Measurements from ENCODE around the gene RPN2. TPM values are rescaled to one million over a fixed set of nuclear protein-coding genes. Genes with fewer than 3 reads are reported as not detected.

RPN2 gene
- polyA plus RNA-seq, 1 donor (not counting 4 experiments of a cell fraction or from before 2014, with no cell fraction given) = 220 TPM

DNA sequence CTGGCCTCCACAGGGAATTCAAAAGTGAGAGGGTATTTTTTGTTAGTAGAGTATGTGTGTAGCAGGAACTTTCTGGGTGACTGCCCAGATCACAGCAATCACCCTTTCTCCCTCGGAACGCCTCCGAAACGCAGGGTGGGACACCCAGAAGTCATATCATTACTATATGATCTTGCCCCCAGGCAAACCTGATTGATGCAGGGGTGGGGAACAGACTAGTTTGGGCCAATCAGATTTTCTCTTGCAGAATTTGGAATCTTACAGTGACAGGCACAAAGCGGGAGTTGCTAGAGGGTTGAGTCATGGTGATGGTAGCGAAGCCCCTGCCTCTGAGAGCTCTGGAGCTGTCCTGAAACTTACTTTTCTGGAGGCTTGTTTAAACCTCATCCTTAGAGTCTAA is 16.5 kb upstream of the RPN2 start:
- Histone ChIP-seq H2AFZ (ENCODE audit: control insufficient read depth, low read length) (no peak overlapping the region), H3K4me2 (ENCODE audit: control insufficient read depth, extremely low read depth, insufficient read depth, low read depth, low read length) (no peak overlapping the region), H3K4me1 (ENCODE audit: control insufficient read depth, extremely low read depth, insufficient read depth, low read length) (no peaks in the 10 kb centered on the region), H3K27me3 (ENCODE audit: control insufficient read depth, extremely low read depth, insufficient read depth, low read length) (peaks cover 11% of the 10 kb centered on the region), H3K9ac (ENCODE audit: control insufficient read depth, extremely low read depth, insufficient read depth, low read length) (no peak overlapping the region), H3K9me1 (ENCODE audit: control insufficient read depth, extremely low read depth, insufficient read depth, low read length) (no peaks in the 10 kb centered on the region), H3K4me3 (ENCODE audit: control insufficient read depth in 2 of 3, extremely low read depth in 1 of 3, insufficient read depth in 2 of 3, low read depth in 1 of 3, low read length in 3 of 3) (no peak overlapping the region), H3K9me3 (ENCODE audit: control insufficient read depth, low read depth, low read length) (no peaks in the 10 kb centered on the region), H3K27ac (ENCODE audit: control insufficient read depth, insufficient read depth, low read length) (no peak overlapping the region), H3K36me3 (ENCODE audit: control insufficient read depth in 2 of 2, extremely low read depth in 1 of 2, insufficient read depth in 2 of 2, low read length in 2 of 2) (no peaks in the 10 kb centered on the region), H4K20me1 (ENCODE audit: control insufficient read depth, extremely low read depth, insufficient read depth, low read length) (no peaks in the 10 kb centered on the region), H3K79me2 (ENCODE audit: control insufficient read depth, insufficient read depth, low read length) (no peaks in the 10 kb centered on the region)
- dilution Hi-C loops (cut with MboI; ENCODE audit: extremely low pct_ligation_motif_present, low sequenced_read_pairs) = no loop called here
- TF ChIP-seq, protein P1, sequence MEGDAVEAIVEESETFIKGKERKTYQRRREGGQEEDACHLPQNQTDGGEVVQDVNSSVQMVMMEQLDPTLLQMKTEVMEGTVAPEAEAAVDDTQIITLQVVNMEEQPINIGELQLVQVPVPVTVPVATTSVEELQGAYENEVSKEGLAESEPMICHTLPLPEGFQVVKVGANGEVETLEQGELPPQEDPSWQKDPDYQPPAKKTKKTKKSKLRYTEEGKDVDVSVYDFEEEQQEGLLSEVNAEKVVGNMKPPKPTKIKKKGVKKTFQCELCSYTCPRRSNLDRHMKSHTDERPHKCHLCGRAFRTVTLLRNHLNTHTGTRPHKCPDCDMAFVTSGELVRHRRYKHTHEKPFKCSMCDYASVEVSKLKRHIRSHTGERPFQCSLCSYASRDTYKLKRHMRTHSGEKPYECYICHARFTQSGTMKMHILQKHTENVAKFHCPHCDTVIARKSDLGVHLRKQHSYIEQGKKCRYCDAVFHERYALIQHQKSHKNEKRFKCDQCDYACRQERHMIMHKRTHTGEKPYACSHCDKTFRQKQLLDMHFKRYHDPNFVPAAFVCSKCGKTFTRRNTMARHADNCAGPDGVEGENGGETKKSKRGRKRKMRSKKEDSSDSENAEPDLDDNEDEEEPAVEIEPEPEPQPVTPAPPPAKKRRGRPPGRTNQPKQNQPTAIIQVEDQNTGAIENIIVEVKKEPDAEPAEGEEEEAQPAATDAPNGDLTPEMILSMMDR (optimal IDR thresholded peaks at IDR 0.05 in 1 of 3, IDR thresholded peaks at IDR 0.05 in 1 of 3, conservative IDR thresholded peaks at IDR 0.05 in 1 of 3; ENCODE audit: extremely low read depth in 1 of 3, insufficient read depth in 2 of 3, low read length in 3 of 3) = no peak
- TF ChIP-seq EZH2 (IDR thresholded peaks at IDR 0.05; ENCODE audit: low read length) = no peak
- DNase-seq (ENCODE audit: low read depth, low spot score) = no peak
- FAIRE-seq = no peak

DNA sequence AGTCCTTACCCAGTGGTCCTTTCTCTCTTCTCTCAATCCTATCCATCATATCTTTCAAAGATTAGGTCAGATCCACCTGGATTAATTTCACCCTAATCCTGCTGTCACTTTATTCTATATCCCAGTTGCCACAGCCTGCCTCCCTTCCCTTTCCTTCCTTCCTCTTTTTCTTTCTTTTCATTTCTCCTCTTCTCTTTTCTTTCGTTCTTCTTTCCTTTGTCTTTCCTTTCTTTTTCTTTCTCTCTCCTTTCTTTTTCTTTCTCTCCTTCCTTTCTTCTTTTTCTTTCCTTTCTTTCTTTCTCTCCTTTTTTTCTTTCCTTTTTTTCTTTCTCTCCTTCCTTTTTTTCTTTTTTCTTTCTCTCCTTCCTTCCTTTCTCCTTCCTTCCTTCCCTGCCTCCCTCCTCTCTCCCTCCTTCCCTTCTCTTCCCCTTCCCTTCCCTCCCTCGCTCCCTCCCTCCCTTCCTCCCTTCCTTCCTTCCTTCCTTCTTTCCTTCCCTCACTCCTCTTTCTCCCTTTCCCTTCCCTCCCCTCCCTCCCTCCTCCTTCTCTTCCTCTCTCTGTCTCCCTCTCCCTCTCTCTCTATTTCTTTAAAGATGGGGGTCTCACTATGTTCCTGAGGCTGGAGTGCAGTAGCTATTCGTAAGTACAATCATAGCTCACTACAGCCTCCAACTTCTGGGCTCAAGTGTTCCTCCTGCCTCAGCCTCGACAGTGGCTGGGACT is 15.1 kb upstream of the RPN2 start:
- Histone ChIP-seq H3K36me3 (ENCODE audit: control insufficient read depth in 2 of 2, extremely low read depth in 1 of 2, insufficient read depth in 2 of 2, low read length in 2 of 2) (no peaks in the 10 kb centered on the region), H3K9me3 (ENCODE audit: control insufficient read depth, low read depth, low read length) (no peaks in the 10 kb centered on the region), H2AFZ (ENCODE audit: control insufficient read depth, low read length) (no peak overlapping the region), H3K4me3 (ENCODE audit: control insufficient read depth in 2 of 3, extremely low read depth in 1 of 3, insufficient read depth in 2 of 3, low read depth in 1 of 3, low read length in 3 of 3) (no peak overlapping the region), H3K27ac (ENCODE audit: control insufficient read depth, insufficient read depth, low read length) (no peak overlapping the region), H3K4me1 (ENCODE audit: control insufficient read depth, extremely low read depth, insufficient read depth, low read length) (no peaks in the 10 kb centered on the region), H3K9me1 (ENCODE audit: control insufficient read depth, extremely low read depth, insufficient read depth, low read length) (no peaks in the 10 kb centered on the region), H4K20me1 (ENCODE audit: control insufficient read depth, extremely low read depth, insufficient read depth, low read length) (no peaks in the 10 kb centered on the region), H3K79me2 (ENCODE audit: control insufficient read depth, insufficient read depth, low read length) (no peaks in the 10 kb centered on the region), H3K27me3 (ENCODE audit: control insufficient read depth, extremely low read depth, insufficient read depth, low read length) (peaks cover 11% of the 10 kb centered on the region), H3K9ac (ENCODE audit: control insufficient read depth, extremely low read depth, insufficient read depth, low read length) (no peak overlapping the region), H3K4me2 (ENCODE audit: control insufficient read depth, extremely low read depth, insufficient read depth, low read depth, low read length) (no peak overlapping the region)
- DNase-seq (ENCODE audit: low read depth, low spot score) (no peak), FAIRE-seq (no peak)
- no peak for TF ChIP-seq EZH2 (IDR thresholded peaks at IDR 0.05; ENCODE audit: low read length)
- TF ChIP-seq, protein P1 (optimal IDR thresholded peaks at IDR 0.05 in 1 of 3, IDR thresholded peaks at IDR 0.05 in 1 of 3, conservative IDR thresholded peaks at IDR 0.05 in 1 of 3; ENCODE audit: extremely low read depth in 1 of 3, insufficient read depth in 2 of 3, low read length in 3 of 3) = no peak
- dilution Hi-C loops (cut with MboI; ENCODE audit: extremely low pct_ligation_motif_present, low sequenced_read_pairs) = no loop called here

Data from keratinocyte (primary cell).